ENCODE measurements around the gene RTF1.

- TF ChIP-seq, protein P1, sequence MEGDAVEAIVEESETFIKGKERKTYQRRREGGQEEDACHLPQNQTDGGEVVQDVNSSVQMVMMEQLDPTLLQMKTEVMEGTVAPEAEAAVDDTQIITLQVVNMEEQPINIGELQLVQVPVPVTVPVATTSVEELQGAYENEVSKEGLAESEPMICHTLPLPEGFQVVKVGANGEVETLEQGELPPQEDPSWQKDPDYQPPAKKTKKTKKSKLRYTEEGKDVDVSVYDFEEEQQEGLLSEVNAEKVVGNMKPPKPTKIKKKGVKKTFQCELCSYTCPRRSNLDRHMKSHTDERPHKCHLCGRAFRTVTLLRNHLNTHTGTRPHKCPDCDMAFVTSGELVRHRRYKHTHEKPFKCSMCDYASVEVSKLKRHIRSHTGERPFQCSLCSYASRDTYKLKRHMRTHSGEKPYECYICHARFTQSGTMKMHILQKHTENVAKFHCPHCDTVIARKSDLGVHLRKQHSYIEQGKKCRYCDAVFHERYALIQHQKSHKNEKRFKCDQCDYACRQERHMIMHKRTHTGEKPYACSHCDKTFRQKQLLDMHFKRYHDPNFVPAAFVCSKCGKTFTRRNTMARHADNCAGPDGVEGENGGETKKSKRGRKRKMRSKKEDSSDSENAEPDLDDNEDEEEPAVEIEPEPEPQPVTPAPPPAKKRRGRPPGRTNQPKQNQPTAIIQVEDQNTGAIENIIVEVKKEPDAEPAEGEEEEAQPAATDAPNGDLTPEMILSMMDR (IDR thresholded peaks at IDR 0.05) = no peak
- TF ChIP-seq POLR2AphosphoS5 (IDR thresholded peaks at IDR 0.05) = no peak
- TF ChIP-seq POLR2A (IDR thresholded peaks at IDR 0.05) = no peak
Measured at GRCh38 chr15:41491889-41492288, 75.0 kb downstream of the RTF1 start.
